GM21723 (cell line): ENCODE results near the gene SPEN.
A peak's percentile ranks its signal among the peaks of the same experiment; 100 is the strongest.
"Not testable (repeated sequence)": the region's sequence is repeated elsewhere in the genome, so short reads cannot be mapped to it uniquely, and the experiment has no call there.

Source experiments
- ATAC-seq: cut with Tn5 transposase; IDR thresholded peaks from one replicate; pipeline ENCODE4 v1.9.1; 2021; ENCODE audit warnings: mild to moderate bottlenecking, moderate library complexity; ENCODE audit not compliant: unreplicated experiment

Gene SPEN

DNA sequence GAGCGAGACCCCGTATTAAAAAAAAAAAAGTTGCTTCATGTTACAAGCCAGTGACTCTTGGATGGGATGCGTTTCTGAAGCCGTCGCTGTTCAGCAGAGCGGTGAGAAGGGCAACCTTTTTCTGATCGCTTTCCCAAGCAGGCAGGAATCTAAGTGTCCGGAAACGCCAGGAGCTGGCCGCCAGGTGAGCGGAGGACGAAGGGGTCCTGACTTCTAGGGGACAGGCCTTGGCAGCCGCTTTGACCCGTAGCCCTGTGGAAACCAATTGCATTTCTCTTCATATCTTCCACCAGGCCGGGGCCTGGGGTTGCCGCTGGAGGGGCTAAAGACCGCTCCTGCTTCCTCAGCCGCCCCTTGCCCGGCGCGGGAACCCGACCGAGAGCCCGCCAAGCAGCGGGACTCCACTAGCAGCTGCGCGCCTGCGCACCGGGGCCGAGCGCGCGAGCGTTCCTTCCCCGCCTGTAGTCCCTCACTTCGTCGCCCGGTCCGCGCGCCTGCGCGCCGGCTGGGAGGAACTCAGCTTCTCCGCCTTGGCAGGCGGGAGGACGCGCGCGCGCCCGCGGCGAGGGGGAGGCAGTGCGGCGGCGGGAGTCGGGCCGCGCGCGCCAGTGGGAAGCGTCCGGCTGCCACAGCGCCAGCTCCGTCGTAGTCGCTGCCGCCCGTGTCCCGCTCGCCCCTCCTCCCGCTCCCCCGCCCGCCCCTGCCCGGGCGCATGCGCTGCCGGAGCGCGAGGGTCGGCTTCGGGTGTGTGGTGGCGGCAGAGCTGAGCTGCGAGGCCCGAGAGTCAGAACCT lies at the start of gene SPEN:
TSS of gene SPEN (plus strand) at position 608 of the 793 bp plus-strand sequence. CDS start 361 bp downstream, outside the sequence.
- ATAC-seq, result peak; percentile 52

GRCh38 chr1:15799004-15799867 lies 48.3 kb upstream of the SPEN start:
- ATAC-seq, result no peak

DNA sequence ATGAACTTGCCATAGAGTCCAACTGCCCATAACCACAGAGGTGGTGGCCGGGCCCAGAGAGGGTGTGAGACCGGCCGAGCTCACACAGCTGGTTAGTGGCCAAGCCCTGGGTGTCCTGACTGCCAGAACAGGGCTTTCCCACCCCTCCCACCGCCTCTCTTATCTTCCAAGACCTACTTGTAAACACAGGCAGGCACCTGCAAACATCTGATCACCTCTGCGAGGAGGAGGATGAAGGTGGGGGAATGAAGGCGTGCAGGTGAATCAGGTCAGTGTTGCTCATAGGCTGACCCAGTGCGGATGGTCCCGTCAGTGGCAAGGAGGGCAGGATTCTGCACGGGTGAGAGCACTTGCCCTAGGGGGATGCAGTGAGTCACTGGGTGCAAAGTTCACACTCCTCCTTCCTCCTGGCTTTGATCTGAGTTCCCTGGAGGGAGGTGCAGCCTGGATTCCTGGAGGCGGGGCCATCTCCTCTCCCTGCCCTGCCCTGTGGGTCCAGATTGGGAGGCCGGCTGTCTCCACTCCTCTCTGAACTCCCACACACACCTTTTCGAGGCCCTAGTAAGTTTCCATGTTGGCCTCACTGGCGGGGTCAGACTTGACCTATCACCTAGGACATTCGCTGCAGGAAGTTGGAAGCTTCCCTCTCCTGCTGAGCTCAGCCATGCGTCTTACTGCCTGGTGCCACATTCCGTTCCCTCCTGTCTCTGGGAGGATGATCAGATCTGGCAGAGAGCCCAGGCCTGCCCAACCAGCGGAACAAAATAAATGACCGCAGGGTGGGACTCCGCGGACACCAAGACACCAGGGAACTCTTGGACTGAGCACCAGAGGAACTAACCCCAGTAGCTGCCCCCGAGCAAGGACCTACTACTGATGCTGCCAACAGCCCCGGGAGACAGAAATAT lies 47.3 kb upstream of the SPEN start:
- ATAC-seq, result no peak

DNA sequence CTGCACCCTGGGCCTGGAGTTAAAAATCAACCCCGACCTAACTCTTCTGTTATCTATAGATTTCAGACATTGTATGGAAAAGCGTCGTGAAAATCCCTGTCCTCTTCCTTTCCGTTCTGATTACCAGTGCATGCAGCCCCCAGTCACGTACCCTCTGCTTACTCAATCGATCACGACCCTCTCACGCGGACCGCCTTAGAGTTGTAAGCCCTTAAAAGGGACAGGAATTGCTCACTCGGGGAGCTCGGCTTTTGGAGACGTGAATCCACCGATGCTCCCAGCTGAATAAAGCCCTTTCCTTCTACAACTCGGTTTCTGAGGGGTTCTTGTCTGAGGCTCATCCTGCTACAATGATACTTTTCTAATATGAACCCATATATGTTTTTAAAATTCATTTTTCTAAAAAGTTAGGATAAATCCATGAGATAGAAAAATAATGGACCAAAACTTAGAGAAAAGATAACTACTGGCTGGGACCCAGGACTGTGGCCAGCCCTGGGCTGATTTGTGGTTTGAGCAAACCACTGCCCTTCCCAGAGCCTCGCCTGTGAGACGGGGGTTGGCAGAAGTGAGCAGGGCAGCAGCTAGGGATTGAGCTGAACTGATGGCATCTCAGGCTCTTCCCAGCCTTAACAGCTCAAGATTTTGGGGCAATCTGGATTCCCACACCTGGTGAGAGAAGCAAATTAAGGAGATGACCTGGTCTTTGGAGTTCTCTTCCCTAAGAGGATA lies 45.1 kb upstream of the SPEN start:
- no peak for ATAC-seq

DNA sequence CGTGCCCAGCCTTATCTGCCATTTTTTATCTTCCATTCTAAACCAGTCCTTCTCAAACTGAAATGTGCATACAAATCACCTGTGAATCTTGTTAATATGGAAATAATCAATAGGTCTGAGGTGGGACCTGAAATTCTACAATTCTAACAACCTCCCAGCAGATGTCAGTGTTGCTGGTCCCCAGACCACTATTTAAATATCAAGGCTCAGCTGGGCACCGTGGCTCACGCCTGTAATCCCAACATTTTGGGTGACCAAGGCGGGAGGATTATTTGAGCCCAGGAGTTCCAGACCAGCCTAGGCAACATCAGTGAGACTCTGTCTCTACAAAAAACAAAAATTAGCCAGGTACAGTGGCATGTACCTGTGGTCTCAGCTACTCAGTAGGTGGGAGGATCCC lies 44.1 kb upstream of the SPEN start:
- ATAC-seq, result no peak

GRCh38 chr1:15804060-15804459 lies 43.4 kb upstream of the SPEN start:
- ATAC-seq, result no peak

- no peak for ATAC-seq
Observed at GRCh38 chr1:15807121-15807520, 40.4 kb upstream of the SPEN start.

- ATAC-seq, result not testable (repeated sequence)
Observed at GRCh38 chr1:15807549-15807948, 40.0 kb upstream of the SPEN start, which contains the start of gene UQCRHL. Gene UQCRHL, minus strand, starts transcription at chr1:15807649. Its CDS starts 0 bp downstream, at chr1:15807649.

GRCh38 chr1:15808955-15809354 lies 38.6 kb upstream of the SPEN start:
- ATAC-seq, result no peak

- no peak for ATAC-seq
Observed at GRCh38 chr1:15810073-15810472, 37.4 kb upstream of the SPEN start.

- no peak for ATAC-seq
Observed at GRCh38 chr1:15816674-15817073, 30.8 kb upstream of the SPEN start.

- no peak for ATAC-seq
Observed at GRCh38 chr1:15820478-15820877, 27.0 kb upstream of the SPEN start.

DNA sequence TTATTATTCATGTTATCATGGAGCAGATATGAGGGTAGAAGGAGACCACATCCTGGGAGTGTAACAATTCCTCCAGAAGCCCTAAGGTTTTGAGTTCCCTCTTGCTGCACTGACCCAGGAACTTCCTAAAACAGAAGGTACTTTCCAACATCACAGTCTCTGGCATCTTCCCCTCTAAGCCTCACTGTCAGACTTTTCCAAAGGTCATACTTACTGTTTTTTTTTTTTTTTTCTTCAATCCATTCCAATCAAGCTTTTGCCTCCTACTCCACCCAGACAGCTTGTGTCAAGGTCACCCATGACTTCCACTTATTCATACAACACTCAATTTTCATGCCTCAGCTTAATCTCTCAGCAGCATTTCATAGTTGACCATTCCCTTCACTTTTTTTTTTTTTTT lies 21.7 kb upstream of the SPEN start:
- no peak for ATAC-seq

- ATAC-seq, result no peak
Observed at GRCh38 chr1:15826810-15827507, 20.5 kb upstream of the SPEN start.

- not testable (repeated sequence) for ATAC-seq
Observed at GRCh38 chr1:15827567-15827966, 19.9 kb upstream of the SPEN start.

DNA sequence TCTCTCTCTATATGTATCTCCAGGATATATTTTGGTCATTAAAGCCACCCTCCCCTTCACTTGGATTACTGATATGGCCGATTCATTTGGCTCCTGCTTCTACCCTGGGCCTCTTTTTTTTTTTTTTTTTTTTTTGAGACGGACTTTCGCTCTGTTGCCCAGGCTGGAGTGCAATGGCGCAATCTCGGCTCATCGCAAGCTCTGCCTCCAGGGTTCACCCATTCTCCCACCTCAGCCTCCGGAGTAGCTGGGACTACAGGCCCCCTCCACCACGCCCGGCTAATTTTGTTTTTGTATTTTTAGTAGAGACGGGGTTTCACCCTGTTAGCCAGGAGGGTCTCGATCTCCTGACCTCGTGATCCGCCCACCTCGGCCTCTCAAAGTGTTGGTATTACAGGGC lies 18.6 kb upstream of the SPEN start:
- not testable (repeated sequence) for ATAC-seq

DNA sequence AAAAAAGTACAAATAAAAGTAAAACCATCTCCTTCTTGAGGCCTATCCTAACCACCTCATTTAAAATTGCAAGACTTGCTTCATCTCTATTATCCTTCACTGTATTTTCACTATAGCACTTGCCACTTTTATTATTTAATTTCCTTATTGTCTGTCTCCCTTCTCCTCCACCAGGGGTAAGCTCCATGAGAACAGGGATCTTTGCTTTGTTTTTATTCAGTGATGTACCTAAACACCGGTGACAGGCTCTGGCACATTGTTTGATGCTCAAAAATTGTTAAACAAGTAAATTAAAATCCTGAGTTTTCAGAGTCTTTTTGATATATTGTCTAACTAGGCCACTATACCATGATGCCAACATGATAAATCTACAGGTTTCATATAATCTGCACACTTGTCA lies 17.2 kb upstream of the SPEN start:
- no peak for ATAC-seq

DNA sequence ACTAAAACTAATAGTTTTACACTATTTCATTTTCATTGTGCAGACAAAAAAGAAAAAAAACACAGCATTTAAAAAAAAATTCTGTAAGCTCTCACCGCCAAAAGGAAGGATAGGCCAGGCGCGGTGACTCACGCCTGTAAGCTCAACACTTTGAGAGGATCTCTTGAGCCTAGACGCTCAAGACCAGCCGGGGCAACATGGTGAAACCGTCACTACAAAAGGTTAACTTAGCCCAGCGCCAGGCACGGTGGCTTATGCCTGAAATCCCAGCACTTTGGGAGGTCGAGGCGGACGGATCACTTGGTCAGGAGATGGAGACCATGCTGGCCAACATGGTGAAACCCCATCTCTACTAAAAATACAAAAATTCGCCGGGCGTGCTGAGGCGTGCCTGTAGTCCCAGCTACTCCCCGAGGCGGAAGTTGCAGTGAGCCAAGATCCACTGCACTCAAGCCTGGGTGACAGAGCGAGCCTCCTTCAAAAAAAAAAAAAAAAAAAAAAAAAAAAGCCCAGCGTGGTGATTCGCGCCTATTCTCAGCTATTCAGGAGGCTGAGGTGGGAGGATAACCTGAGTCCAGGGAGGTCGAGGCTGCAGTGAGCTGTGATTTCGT lies 14.3 kb upstream of the SPEN start:
- ATAC-seq, result no peak

DNA sequence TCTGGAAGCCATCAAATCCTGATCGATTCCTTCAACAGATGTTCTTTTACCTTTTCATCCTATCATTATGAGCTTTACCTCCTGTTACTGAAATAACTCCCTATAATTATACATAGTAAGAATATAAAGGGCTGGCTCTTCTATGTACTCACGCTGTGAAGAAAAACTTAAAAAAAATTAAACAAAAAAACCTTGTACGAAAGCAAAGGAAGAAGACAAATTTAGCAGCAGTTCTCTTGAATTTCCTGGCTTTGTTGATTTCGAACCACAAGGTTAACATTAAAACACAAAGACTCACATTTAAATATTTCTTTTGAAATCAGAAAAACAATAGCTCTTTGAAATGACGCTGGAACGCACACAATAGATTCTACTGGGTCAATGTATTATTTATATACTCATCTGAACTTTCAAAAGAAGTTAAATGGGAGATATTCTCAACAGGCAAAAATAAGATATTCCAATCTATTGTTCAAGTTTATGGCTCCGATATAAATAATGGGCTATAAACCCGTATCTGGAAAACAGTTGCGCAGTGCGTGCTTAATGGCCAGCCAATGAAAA lies 13.6 kb upstream of the SPEN start:
- ATAC-seq, result no peak
